PFSK-1 (cell line): Measurements from ENCODE around the gene MARVELD3.

Source experiments
- POLR2AphosphoS5 ChIP-seq: IDR thresholded peaks from 2 replicates; pipeline ENCODE4 v1.6.1; 2012; ENCODE audit warnings: low read depth, mild to moderate bottlenecking, control low read depth, low read length, moderate library complexity
- SIN3A ChIP-seq: IDR thresholded peaks from 2 replicates; pipeline ENCODE4 v1.6.1; 2012; ENCODE audit warnings: mild to moderate bottlenecking, low read length, moderate library complexity, borderline replicate concordance; ENCODE audit not compliant: insufficient read depth
- TAF1 ChIP-seq: IDR thresholded peaks from 2 replicates; pipeline ENCODE4 v1.6.1; 2012; ENCODE audit warnings: low read length, control low read depth, borderline replicate concordance; ENCODE audit not compliant: insufficient read depth
- TF ChIP-seq, protein P1 (sequence below), 2 experiments: IDR thresholded peaks; 2 replicates each; pipeline versions ENCODE4 v1.6.1 to v1.8.0; 2011 to 2012; ENCODE audit warnings: low read depth in 2 of 2, low read length in 2 of 2, control low read depth in 1 of 2, inconsistent platforms in 1 of 2, mild to moderate bottlenecking in 1 of 2, moderate library complexity in 1 of 2; ENCODE audit not compliant: insufficient read depth in 1 of 2

DNA sequence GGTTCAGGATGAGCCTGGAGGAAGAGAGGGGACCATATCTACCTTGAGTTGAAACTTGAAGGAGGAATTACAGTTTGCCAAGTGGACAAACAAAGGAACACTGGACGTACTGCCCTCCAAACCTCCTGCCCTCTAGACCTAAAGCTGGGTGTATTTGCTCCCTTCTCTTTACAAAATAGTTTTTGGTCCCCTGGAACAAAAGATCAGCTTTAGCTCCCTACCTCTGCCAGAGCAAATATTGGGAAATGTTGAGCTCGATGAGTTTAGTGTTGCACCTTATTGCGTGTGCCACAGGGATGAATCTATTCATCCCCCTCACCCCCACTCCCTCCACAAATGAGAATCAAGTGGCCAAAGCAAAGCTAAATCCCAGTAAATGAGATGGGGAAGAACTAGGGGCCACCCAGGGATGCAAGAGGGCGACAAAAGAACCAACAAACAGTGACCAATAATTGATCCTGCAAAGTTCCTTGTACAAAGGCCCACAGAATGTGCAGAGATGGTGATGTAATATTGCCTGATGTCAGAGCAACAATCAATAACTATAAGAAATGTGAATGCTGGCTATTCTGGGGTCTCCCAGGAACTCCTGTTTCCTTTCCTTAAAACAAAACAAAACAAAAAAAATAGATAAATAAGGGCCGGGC, 31.9 kb upstream of the MARVELD3 start:
- TF ChIP-seq TAF1 (no peak), POLR2AphosphoS5 (no peak), SIN3A (no peak)
- TF ChIP-seq, protein P1, sequence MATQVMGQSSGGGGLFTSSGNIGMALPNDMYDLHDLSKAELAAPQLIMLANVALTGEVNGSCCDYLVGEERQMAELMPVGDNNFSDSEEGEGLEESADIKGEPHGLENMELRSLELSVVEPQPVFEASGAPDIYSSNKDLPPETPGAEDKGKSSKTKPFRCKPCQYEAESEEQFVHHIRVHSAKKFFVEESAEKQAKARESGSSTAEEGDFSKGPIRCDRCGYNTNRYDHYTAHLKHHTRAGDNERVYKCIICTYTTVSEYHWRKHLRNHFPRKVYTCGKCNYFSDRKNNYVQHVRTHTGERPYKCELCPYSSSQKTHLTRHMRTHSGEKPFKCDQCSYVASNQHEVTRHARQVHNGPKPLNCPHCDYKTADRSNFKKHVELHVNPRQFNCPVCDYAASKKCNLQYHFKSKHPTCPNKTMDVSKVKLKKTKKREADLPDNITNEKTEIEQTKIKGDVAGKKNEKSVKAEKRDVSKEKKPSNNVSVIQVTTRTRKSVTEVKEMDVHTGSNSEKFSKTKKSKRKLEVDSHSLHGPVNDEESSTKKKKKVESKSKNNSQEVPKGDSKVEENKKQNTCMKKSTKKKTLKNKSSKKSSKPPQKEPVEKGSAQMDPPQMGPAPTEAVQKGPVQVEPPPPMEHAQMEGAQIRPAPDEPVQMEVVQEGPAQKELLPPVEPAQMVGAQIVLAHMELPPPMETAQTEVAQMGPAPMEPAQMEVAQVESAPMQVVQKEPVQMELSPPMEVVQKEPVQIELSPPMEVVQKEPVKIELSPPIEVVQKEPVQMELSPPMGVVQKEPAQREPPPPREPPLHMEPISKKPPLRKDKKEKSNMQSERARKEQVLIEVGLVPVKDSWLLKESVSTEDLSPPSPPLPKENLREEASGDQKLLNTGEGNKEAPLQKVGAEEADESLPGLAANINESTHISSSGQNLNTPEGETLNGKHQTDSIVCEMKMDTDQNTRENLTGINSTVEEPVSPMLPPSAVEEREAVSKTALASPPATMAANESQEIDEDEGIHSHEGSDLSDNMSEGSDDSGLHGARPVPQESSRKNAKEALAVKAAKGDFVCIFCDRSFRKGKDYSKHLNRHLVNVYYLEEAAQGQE (IDR thresholded peaks at IDR 0.05; ENCODE audit: insufficient read depth in 1 of 2, low read depth in 2 of 2, low read length in 2 of 2), result no peak
